Fibroblast of the conjunctiva (primary cell): ENCODE data around the gene KLRG1.

Experiments
- DNase-seq: peaks from one replicate; pipeline ENCODE4 v3.0.0-alpha.2; 2010; ENCODE audit warnings: low read depth

The KLRG1 gene

DNA sequence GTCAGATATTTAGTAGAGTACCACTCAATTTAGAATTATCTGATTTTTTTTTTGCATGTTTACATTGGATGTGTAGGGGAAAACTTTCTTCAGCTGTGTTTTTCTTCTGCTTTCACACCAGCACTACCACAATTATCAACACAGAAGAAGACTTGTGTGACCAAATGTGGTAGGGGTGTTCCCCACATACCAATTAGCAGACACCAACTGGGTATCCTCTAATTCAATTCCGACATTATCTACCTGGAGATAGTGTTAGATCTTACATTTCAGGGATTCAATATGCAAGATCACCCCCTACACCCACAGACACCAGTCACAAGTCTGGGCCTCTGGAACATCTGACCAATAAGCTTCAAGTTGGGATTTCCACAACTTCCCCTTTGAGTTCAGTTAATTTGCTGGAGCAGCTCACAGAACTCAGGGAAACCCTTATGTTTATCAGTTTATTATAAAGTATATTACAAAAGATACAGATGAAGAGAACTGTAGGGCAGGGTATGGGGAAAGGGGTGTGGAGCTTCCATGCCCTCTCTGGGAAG is 4.1 kb upstream of the KLRG1 start:
- DNase-seq: no peak

DNA sequence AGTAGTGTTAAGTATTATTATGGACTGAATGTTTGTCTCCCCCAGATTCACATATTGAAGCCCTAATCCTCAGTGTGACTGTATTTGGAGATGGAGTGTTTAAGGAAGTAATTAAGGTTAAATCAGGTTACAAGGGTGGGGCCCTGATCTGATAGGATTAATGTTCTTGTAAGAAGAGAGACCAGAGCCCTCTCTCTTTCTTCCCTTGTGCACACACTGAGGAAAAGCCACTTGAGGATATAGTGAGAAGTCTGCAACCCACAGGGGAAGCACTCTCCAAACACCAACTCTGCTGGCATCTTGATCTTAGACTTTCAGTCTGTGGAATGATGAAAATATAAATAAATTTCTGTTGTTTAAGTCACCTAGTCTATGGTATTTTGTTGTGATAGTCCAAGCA is 2.2 kb upstream of the KLRG1 start:
- DNase-seq: no peak

DNA sequence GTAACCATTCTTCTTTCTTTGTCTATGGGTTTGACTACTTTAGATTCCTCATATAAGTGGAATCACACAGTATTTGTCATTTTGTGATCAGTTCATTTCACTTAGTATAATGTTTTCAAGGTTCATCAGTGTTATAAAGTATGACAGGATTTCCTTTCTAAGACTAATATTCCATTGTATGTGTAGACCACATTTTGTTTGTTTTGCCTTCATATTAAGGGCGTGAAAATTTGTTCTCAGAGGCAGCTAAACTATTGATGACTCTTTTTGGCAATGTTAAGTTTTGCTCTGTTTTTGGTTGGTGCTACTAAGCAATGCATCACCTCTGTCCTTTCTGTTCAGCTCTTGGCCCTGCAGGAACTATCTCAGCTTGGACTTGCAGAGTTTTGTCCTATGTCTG is 1.7 kb upstream of the KLRG1 start:
- DNase-seq: no peak

DNA sequence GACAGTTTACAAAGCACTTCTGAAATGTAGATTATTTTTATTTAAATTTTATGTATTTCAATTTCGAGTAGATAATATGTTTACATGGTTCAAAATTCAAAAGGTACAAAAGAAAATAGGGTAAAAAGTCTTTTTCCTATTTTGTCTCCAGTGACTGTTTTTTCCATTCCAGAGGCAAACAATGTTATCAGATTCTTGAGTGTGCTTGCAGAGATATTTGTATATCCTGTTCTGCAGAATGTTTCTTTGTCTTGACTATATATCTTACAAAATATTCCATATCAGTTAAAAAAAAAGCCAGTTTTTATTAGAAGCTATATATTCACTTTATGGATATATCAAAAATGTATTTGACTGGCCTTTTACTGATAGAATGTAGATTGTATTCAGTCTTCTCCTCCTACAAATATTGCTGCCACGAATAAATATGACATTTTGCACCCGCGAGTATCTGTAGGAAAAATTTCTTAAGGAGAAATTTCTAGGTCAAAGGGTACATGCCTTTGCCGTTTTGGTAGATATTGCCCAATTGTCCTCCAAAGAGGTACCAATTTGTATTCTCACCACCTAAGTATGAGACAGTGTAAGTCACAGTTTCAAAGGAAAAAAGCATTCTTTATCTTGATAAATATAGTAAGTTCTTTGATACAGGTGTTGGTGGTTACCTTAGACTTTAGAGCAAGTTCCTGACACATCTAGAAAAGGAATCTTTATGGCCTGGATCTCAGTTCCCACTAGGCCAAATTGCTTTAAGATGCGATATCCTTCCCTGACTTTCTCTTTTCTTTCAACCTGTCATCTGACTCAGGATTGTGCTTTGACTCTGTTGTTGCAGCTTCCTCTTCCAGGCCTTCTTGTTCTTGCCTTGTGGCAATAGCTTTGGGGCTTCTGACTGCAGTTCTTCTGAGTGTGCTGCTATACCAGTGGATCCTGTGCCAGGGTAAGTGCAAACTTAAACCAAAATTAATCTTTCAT is 2.3 kb downstream of the KLRG1 start:
- DNase-seq: no peak

DNA sequence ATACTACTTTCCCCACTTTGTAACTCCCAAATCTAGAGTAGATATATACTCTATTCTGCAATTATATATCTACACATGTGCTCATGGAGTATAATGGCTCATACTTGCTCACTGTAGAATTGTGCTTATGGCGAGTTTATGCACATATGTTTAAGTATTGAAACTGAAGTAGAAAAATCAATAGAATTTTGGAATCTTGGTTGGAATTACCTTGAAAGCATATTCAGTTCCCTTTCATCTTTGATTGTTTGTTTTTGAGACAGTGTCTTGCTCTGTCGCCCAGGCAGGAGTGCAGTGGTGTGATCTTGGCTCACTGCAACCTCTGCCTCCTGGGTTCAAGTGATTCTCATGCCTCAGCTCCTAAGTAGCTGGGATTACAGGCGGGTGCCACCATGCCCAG is 4.5 kb downstream of the KLRG1 start:
- no peak for DNase-seq

DNA sequence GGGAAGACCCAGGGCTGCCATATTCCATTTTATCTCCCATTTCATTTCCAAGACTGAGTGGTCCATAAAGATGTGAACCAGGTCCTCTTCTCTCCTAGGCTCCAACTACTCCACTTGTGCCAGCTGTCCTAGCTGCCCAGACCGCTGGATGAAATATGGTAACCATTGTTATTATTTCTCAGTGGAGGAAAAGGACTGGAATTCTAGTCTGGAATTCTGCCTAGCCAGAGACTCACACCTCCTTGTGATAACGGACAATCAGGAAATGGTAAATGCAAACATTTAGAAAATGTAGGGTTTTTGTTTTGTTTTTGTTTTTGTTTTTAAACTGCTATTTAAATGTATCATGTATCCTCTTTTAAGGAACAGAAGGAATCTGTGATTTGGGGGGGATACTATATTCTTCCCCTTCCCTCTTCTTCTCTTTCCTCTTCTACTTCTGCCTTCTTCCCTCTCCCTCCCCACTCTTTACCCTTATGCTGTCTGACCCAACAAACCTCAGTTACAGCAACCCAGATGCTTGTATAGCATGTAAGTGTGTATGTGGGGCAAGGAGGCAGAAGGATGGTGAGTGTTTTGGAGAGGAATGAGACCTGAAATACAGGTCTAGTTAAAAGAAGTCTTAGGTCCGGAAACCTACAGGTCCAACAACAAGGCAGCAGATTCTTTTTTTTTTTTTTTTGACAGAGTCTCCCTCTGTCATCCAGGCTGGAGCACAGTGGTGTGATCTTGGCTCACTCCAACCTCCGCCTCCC is 5.9 kb downstream of the KLRG1 start:
- no peak for DNase-seq

DNA sequence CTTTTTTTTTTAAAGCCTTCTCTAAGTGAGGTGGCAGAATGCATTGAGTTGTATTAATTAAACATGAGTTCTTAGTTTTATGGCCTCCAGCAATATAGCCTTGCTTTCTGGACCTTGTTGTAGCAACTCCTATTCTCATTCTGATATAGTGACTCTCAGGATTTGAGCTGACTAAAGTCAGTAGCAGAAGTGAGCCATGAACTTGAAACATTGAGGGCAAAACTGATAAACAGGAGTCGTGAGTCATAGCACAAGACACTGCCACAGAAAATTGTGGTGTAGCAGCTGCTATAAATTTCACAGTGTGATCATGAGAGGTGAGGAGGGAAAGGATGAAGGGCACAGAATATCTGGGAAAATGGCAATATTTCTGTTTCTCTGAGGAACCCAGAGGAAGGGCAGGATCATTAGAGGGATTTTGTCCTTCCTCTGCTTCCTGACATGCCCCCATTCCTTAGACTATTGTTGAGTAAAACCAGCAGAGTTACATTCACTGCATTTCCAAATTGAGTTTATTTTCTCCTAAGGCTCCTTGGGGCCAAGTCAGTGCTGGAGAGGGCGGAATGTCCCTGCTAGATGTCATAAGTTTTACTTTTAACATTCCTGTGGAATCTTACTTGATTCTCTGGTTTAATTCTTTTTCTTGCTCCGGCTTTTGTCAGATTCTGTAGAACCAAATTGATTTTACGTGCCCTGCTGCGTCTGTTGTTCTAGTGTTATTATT is 7.5 kb downstream of the KLRG1 start:
- DNase-seq: no peak

DNA sequence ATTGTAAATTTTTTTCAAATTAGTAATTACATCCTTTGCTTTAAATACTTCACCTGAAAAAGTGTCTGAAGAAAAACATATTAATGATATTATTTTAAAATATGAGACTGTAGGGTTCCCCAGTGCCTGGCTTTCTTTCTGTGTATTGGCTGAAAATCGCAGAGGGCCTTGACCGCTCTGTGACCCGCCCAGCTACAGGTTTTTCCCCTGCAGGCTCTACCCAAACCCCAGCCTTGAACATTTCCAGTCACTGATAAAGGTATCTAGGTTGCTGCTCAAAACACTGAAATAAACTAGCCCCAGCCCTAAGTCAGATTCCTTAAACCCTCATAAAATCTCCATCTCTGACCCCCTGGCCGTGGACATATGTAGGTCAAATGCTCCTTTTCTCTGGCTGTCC is 11.9 kb downstream of the KLRG1 start:
- DNase-seq: no peak

DNA sequence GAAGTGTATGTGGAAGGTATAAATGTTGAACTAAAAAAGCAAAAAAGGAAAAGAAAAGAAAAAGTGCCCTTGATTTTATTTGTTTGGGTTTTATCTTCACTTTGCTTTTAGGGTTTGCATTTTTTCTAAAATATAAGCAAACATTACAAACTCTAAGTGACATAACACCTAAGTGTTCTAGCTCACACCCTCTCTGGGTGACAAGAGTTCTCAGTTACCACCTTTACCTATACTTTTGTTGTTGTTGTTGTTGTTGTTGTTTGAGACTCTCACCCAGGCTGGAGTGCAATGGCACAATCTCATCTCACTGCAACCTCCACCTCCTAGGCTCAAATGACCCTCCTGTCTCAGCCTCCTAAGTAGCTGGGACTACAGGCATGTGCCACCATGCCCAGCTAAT is 13.0 kb downstream of the KLRG1 start:
- no peak for DNase-seq

DNA sequence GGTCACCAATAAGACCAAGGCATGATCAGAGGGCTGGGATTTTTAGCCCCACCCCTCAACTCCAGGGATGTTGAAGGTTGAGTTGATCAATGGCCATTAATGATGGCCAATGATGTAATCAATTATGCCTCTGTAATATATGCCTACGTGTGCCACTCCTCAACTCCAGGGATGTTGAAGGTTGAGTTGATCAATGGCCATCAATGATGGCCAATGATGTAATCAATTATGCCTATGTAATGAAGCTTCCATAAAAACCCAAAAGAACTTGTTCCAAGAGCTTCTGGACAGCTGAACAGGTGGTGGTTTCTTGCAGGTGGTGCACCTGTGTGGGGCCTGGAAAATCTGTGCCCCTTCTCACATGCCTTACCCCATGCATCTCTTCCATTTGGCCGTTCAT is 33.2 kb downstream of the KLRG1 start:
- DNase-seq: no peak

DNA sequence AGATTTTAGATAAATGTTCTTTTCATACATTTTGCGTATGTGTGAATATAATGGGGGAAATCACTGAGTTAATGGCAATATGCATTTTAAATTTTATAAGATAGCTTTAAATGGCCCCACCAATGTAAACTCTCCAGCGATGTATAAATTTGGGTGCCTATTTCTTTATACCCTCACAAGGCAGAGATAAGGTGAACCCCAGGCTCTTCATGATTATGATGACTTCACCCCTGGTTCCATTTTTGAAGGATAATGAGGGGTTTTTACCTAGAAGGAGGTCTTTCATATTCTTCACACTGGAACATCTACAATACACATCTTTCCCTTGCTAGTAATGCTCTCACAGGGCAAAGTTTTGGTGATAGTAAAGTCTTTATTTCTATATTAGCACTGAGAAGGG is 35.2 kb downstream of the KLRG1 start:
- no peak for DNase-seq

DNA sequence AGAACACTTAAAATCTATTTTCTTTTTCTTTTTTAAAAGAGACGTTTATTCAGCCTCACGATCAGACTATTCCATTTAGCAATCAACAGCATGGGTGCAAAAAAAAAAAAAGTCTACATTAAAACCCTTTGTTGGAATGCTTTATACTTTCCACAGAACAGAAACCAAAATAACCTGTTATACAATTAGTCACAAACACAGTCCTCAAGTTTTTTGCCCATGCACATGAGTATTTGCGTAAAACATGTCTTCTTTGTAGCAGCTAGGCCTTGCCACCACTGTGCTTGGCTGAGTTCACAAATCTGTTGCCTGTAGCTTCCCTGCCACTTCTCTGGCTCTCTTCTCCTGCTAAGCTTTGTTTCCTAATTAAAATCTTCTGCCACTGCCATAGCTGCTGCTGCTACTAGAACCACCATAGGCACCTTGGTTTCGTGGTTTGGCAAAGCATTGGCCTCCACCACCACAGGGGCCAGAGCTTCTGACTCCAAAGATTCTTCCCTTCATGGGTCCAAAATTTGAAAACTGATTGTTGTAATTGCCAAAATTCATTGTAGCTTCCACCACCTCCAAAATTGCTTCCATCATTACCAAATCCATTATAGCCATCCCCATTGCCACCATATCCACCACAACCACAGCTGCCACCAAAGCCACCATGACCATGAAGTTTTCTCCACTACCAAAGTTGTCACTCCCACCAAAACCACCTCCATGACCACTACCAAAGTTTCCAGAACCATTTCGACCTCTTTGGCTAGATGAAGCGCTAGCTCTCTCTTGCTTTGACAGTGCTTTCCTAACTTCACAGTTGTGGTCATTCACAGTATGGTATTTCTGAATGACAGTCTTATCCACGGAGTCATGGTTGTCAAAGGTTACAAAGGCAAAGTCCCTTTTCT is 38.1 kb downstream of the KLRG1 start:
- DNase-seq: no peak

DNA sequence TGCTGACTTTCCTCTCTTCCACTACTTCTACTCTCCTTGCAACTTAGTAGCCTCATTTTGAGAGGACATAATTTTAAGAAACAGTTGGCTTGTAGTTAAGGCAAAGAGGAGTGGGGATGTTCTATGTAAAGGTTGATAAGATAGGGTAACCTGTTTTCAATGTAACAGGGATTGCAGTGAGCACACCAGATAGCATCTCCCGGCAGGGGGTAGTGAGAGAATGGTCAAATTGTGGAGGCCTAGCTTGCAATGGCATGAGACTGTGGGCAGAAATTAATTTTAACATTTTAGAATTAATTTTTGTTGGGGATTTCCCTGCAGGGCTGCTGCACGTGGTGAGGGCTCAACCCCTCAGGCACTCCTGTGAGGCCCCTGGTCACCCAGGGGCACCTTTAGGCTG is 41.4 kb downstream of the KLRG1 start:
- no peak for DNase-seq

DNA sequence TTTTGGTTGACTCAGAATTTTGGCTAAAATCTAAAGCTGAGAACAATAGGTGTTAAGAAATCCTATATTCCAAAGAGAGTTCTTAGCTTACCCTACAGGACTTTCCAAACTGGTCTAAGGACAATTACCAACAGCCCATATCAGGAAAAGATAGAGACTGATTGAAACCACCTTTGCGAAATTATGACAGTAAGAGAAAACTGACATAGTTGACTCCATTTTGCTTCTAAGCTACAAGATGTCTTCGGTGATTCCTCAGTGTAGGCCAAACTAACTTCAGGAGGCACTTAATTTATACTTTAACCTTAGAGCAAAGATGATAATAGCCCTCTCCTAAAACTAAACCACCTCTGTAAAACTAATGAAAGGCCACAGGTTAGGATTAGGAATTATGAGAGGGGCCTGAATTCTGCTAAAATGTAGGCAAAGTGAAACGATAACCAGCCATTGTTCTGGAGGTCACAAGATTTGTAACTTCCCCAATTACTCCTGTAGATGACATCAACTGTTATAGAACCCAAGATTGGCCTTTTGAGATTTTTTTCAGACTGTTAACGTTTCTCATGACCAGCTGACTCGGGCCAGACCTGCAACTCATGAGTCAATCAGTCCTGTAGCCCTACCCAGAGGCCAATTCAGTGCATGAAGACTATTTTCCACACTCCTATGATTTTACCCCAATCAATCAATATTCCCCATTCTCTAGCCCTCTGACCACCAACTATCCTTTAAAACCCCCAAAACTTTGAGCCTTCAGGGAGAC is 43.0 kb downstream of the KLRG1 start:
- DNase-seq: no peak

DNA sequence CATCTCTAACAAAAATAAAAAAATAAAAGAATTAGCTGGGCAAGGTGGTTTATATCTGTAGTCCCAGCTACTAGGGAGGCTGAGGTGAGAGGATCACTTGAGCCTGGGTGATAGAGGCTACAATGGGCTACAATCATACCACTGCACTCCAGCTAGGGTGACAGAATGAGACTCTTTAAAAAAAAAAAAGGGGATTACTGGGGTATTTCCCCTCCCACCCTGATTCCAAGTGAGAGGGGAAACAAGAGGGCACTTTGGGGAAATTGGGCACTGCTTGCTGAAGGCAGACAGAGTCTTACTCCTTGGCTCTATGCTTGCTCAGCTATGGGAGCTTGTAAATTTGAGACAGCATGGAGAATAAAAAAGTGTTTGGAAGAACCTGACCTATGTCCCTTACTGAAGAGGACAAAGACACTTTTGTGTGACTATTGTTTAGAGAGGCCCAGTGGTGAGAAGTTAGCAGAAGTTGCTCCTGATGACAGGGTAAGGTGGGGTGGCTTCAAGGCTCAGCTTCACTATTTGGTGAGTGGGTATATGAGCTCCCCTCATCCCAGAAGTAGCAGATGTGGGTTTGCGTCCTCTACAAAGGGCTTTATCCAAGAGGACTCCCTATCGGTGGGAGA is 44.0 kb downstream of the KLRG1 start:
- DNase-seq: no peak

DNA sequence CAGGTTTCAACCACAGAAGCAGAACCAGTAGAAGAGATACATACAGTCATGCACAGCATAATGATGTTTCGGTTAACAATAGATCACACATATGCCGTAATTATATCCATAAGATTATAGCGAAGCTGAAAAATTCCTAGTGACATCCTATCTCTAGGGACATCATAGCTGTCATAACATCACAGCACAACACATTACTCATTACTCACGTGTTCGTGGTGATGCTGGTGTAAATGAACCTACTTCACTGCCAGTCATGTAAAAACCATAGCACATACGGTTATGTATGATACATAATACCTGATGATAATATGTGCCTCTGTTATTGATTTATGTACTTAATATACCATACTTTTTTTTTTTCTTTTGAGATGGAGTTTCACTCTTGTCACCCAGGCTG is 44.7 kb downstream of the KLRG1 start:
- DNase-seq: no peak

DNA sequence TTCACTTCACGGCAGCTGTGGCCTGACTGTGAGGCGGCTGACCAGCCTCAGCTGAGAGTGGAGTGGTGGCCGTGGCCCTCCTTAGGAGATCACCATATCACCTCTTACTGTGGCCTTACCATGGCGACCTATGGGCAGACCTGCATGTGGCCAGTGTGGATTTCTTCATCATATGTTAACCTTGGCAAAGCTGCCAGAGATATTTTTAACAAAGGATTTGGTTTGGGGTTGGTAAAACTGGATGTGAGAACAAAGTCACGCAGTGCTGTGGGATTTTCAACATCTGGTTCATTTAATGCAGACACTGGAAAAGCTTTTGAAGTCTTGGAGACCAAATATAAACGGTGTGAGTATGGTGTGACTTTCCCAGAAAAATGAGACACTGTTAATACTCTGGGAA is 46.9 kb downstream of the KLRG1 start:
- DNase-seq: no peak

DNA sequence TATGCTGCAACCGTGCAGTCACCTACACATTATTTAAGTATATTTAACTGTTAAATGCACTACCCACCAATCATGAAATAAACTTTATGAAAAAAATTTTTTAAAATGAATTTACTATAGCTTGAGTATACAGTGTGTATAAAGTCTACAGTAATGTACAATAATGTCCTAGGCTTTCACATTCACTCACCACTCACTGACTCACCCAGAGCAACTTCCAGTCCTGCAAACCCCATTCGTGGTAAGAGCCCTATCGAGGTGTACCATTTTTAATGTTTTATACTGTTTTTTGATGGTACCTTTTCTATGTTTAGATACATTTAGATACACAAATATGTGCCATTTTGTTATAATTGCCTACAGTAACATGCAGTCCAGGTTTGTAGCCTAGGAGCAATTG is 48.1 kb downstream of the KLRG1 start:
- DNase-seq: no peak

DNA sequence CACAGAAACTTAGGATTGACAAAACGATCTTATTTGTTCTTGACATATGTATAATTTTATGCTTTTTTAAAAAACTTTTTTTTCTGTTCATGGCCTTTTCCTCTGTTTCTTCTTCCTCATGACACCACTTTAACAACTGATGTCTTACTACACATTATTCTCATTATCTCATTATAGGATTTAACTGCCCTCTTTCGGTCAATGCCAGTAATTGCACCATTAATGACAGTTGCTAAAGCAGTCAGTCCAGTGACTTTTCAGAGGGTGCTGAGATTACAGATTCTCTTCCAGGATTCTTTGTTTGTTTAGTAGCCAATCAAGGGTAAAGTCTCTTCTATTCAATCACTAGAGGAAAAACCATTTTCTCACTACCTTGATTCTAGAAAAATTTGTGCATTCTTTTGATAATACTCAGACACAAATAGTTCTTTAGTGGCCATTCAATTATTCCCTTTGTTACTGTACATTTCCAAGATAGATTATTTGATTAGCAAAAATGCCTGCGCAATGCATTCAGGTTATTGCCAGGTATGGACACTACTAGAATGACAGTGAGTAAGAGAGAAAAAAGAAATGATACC is 50.1 kb downstream of the KLRG1 start:
- peak; percentile 20 for DNase-seq
